SK-N-SH (cell line): ENCODE data around the gene BTG2. TPM values are rescaled to one million over a fixed set of nuclear protein-coding genes. Genes with fewer than 3 reads are reported as not detected.

Experiments
- CTCF ChIA-PET: fragments of 300-600, 350-600 bp; formaldehyde crosslinking; extraction: SDS; loops from one replicate; lab custom pipeline; 2021; lab: Yijun Ruan, JAX
- POLR2A ChIA-PET: fragments of 350-600 bp; sonication (Branson Sonifier 250); formaldehyde crosslinking; extraction: SDS; loops from one replicate; lab custom pipeline; 2020; ENCODE audit warnings: antibody characterized with exemption, inconsistent platforms; lab: Yijun Ruan, JAX
- DNase-seq: peaks from one replicate; pipeline ENCODE4 v3.0.0; 2012
- H2AFZ ChIP-seq: fragments of 200-600 bp; sonication (generic); 2 replicates; pipeline ENCODE4 v1.8.1; 2016; ENCODE audit warnings: antibody characterized with exemption, mild to moderate bottlenecking, low read depth
- H3F3A ChIP-seq: fragments of 200-600 bp; sonication (generic); replicated peaks from 2 replicates; pipeline ENCODE3; 2016; ENCODE audit warnings: antibody characterized with exemption, mild to moderate bottlenecking; ENCODE audit not compliant: insufficient read depth
- H3K27ac ChIP-seq, 2 experiments: fragments of 200-500 bp in 1 of 2; fragments of 200-600 bp in 1 of 2; sonication (Bioruptor generic) in 1 of 2; sonication (generic), shearing (Covaris generic) in 1 of 2; 2 replicates each; pipeline versions ENCODE4 v1.5.1 to v1.6.1; 2014 to 2016; ENCODE audit warnings: low read depth in 2 of 2, inconsistent platforms in 1 of 2, low read length in 1 of 2, mild to moderate bottlenecking in 1 of 2, mixed read lengths in 1 of 2
- H3K27me3 ChIP-seq: fragments of 200-600 bp; sonication (generic), shearing (Covaris generic); 2 replicates; pipeline ENCODE4 v1.6.1; 2016; ENCODE audit warnings: mixed run types; ENCODE audit not compliant: insufficient read depth
- H3K36me3 ChIP-seq, 2 experiments: fragments of 200-500 bp in 1 of 2; fragments of 200-600 bp in 1 of 2; sonication (Bioruptor generic) in 1 of 2; sonication (generic) in 1 of 2; replicated peaks in 1 of 2; 2 replicates each; pipeline versions ENCODE3 to v1.5.1; 2014 to 2016; ENCODE audit warnings: low read length in 1 of 2, mild to moderate bottlenecking in 1 of 2; ENCODE audit not compliant: insufficient read depth in 2 of 2, control insufficient read depth in 1 of 2
- H3K4me1 ChIP-seq, 2 experiments: fragments of 200-500 bp in 1 of 2; fragments of 200-600 bp in 1 of 2; sonication (Bioruptor generic) in 1 of 2; sonication (generic), shearing (Covaris generic) in 1 of 2; 2 replicates each; pipeline versions ENCODE4 v1.5.1 to v1.6.1; 2014 to 2016; ENCODE audit warnings: low read depth in 1 of 2, low read length in 1 of 2, mixed run types in 1 of 2; ENCODE audit not compliant: insufficient read depth in 2 of 2, control insufficient read depth in 1 of 2
- H3K4me2 ChIP-seq: fragments of 200-600 bp; sonication (generic), shearing (Covaris generic); 2 replicates; pipeline ENCODE4 v1.6.1; 2017; ENCODE audit warnings: mixed run types
- H3K4me3 ChIP-seq, 2 experiments: fragments of 200-500 bp in 1 of 2; fragments of 200-600 bp in 1 of 2; sonication (Bioruptor generic) in 1 of 2; sonication (generic), shearing (Covaris generic) in 1 of 2; 2 replicates each; pipeline versions ENCODE4 v1.5.1 to v1.8.1; 2014 to 2016; ENCODE audit warnings: low read depth in 2 of 2, inconsistent platforms in 1 of 2, low read length in 1 of 2, mild to moderate bottlenecking in 1 of 2, mixed read lengths in 1 of 2, moderate library complexity in 1 of 2
- H3K79me2 ChIP-seq: fragments of 200-600 bp; sonication (generic); 2 replicates; pipeline ENCODE4 v1.8.1; 2017; ENCODE audit warnings: mild to moderate bottlenecking; ENCODE audit not compliant: insufficient read depth
- H3K9ac ChIP-seq: fragments of 200-600 bp; sonication (generic); 2 replicates; pipeline ENCODE4 v1.6.1; 2017; ENCODE audit warnings: mixed run types
- H3K9me2 ChIP-seq: fragments of 200-600 bp; sonication (generic); 2 replicates; pipeline ENCODE4 v1.6.1; 2017; ENCODE audit warnings: mixed run types
- H3K9me3 ChIP-seq: fragments of 200-600 bp; sonication (generic); 2 replicates; pipeline ENCODE4 v1.6.1; 2017; ENCODE audit warnings: mixed run types, mild to moderate bottlenecking, moderate library complexity
- H4K20me1 ChIP-seq: fragments of 200-600 bp; sonication (generic); 2 replicates; pipeline ENCODE4 v1.6.1; 2017; ENCODE audit warnings: mild to moderate bottlenecking, mixed run types; ENCODE audit not compliant: insufficient read depth
- CHD2 ChIP-seq: fragments of 150-350 bp; IDR thresholded peaks from 2 replicates; pipeline ENCODE4 v1.6.1; 2018; ENCODE audit warnings: low read length; ENCODE audit not compliant: partially characterized antibody
- CTCF ChIP-seq: fragments of 200-600 bp; sonication (generic); IDR thresholded peaks from 2 replicates; pipeline ENCODE4 v1.6.1; 2017; ENCODE audit warnings: antibody characterized with exemption, mild to moderate bottlenecking, moderate library complexity
- EZH2phosphoT487 ChIP-seq: fragments of 200-600 bp; sonication (generic); IDR thresholded peaks from 2 replicates; pipeline ENCODE4 v1.6.1; 2017; ENCODE audit warnings: low read depth, mixed run types, mild to moderate bottlenecking, antibody characterized with exemption, moderate library complexity, borderline replicate concordance
- FOSL2 ChIP-seq: IDR thresholded peaks from 2 replicates; pipeline ENCODE4 v1.4.0; 2012; ENCODE audit warnings: low read depth, mild to moderate bottlenecking, moderate library complexity, borderline replicate concordance
- FOXJ3 ChIP-seq: sonication (generic); formaldehyde crosslinking; IDR thresholded peaks from 2 replicates; pipeline ENCODE4 v1.5.1; 2020; ENCODE audit warnings: mild to moderate bottlenecking, missing genetic modification reagents
- FOXM1 ChIP-seq: IDR thresholded peaks from 2 replicates; pipeline ENCODE4 v1.4.0; 2012; ENCODE audit warnings: low read depth, mild to moderate bottlenecking
- IRF3 ChIP-seq: fragments of 150-350 bp; IDR thresholded peaks from 2 replicates; pipeline ENCODE4 v1.6.1; 2016; ENCODE audit warnings: mild to moderate bottlenecking, low read depth, low read length
- MXI1 ChIP-seq: IDR thresholded peaks from 2 replicates; pipeline ENCODE4 v1.6.1; 2012; ENCODE audit warnings: mild to moderate bottlenecking, low read depth, low read length, improper control_type of control experiment
- RFX5 ChIP-seq: IDR thresholded peaks from 2 replicates; pipeline ENCODE4 v1.6.1; 2012; ENCODE audit warnings: mild to moderate bottlenecking, improper control_type of control experiment, low read length
- RXRA ChIP-seq: IDR thresholded peaks from 2 replicates; pipeline ENCODE4 v1.4.0; 2012; ENCODE audit warnings: low read depth, mild to moderate bottlenecking, borderline replicate concordance
- SIN3A ChIP-seq: IDR thresholded peaks from 2 replicates; pipeline ENCODE4 v1.6.1; 2012; ENCODE audit warnings: low read depth, mild to moderate bottlenecking, low read length, moderate library complexity, borderline replicate concordance
- SMC3 ChIP-seq: IDR thresholded peaks from 2 replicates; pipeline ENCODE4 v1.6.1; 2012; ENCODE audit warnings: low read depth, low read length, improper control_type of control experiment
- TAF1 ChIP-seq: IDR thresholded peaks from 2 replicates; pipeline ENCODE4 v1.6.1; 2012; ENCODE audit warnings: low read depth, mild to moderate bottlenecking, low read length, moderate library complexity, borderline replicate concordance
- TCF12 ChIP-seq: IDR thresholded peaks from 2 replicates; pipeline ENCODE4 v1.4.0; 2012
- USF1 ChIP-seq: IDR thresholded peaks from 2 replicates; pipeline ENCODE4 v1.4.0; 2012; ENCODE audit warnings: low read depth, borderline replicate concordance
- YY1 ChIP-seq: IDR thresholded peaks from 2 replicates; pipeline ENCODE4 v1.4.0; 2012; ENCODE audit warnings: low read depth, mild to moderate bottlenecking
- WGBS: methylation state at CpG from one replicate; pipeline ENCODE4 v1.1.6; 2017; ENCODE audit warnings: low lambda C conversion rate; 5-methylcytosine and 5-hydroxymethylcytosine counted together
- polyA plus RNA-seq, 3 experiments: library from polyadenylated mRNA; depleted of rRNA; stranded (reverse); fragments of >200 nt; gene quantifications; 2 replicates each; pipeline ENCODE4 v1.2.3, GENCODE V29; 2012

Gene BTG2
- polyA plus RNA-seq, 1 of the 3 experiments (the other 2 are of a cell fraction), result 26.2 TPM

GRCh38 chr1:203273869-203274602 is 31.3 kb upstream of the BTG2 start:
- DNase-seq, result no peak
- no peaks in the 10 kb centered on the region for H3K79me2 ChIP-seq
- no peak overlapping the region for H2AFZ ChIP-seq
- no peak overlapping the region for H3K27ac ChIP-seq
- no peak overlapping the region for H3K4me3 ChIP-seq
- H3K4me1 ChIP-seq, result peaks cover 0 to 31% of the 10 kb centered on the region in 2 experiments; a peak in 2 of 4 replicates
- WGBS, result 82% methylated on average over 9 of the region's 12 CpGs
- ChIA-PET POLR2A (no interaction called here), CTCF (interaction anchor here (1.0 to 31.2 kb wide), 8 partner anchors 11 to 234 kb away, joined by 4 to 817 read pairs (median 20); partner anchors contain the start of genes BTG2 and FMOD)
- no peaks in the 10 kb centered on the region for H3K9me3 ChIP-seq
- no peaks in the 10 kb centered on the region for H3F3A ChIP-seq
- TF ChIP-seq RFX5 (no peak), IRF3 (no peak), SIN3A (no peak), FOXJ3 (CRISPR knock-in tag) (no peak), EZH2phosphoT487 (no peak), TCF12 (no peak), RXRA (no peak), CTCF (no peak), FOXM1 (no peak), MXI1 (no peak), SMC3 (no peak), CHD2 (no peak), USF1 (no peak), YY1 (no peak), TAF1 (no peak), FOSL2 (no peak)
- H4K20me1 ChIP-seq, result no peaks in the 10 kb centered on the region
- no peak overlapping the region for H3K4me2 ChIP-seq
- H3K9me2 ChIP-seq, result no peaks in the 10 kb centered on the region
- H3K36me3 ChIP-seq, result no peaks in the 10 kb centered on the region
- H3K9ac ChIP-seq, result no peak overlapping the region
- no peaks in the 10 kb centered on the region for H3K27me3 ChIP-seq
